Myometrial cell (primary cell): Measurements from ENCODE around the gene OR52I2. TPM values are rescaled to one million over a fixed set of nuclear protein-coding genes. Genes with fewer than 3 reads are reported as not detected.

Experiments
- total RNA-seq: library from RNA; depleted of rRNA; stranded (reverse); fragments of >200 nt; gene quantifications from 2 replicates; pipeline ENCODE4 v1.2.3, GENCODE V29; 2015

OR52I2 gene
- not detected in 2 replicates for total RNA-seq

DNA sequence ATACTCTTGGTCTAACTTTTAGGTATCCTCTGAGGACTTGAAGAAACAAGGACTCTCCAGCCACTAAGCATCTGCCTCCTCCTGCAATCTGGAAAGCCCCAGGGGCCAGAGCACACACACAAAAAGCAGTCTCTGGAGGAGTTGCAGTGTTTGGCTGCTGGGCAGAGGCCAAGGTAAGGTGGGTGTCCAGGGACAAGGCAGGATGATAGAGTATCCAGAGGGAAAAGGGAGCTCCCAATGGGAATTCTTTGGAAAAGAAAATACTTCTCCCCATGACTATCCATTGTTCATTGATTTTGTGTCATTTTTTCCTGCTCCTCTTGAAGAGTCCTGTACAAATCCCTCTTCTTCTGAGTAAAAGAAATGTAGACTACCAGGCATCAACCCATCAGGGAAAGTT, at the start of gene OR52I2:
Gene OR52I2 (plus strand): TSS at position 301 of the 400 bp plus-strand sequence.

DNA sequence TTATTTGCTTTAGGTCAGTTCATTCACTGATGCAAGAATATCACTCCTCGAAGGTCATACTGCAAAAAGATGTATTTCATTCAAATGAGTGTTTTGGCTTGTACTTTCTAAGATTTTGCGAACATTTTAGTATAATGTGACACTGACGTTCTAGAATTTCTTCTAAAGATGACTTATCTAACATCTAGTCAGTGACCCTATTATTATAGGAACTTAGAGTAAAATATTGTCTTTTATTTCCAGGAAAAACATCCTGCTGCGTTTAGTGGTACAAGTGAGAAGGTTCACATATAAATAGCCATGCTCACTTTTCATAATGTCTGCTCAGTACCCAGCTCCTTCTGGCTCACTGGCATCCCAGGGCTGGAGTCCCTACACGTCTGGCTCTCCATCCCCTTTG, 36.7 kb upstream of the OR52I2 start, which contains the start of gene OR52M1:
Gene OR52M1 (plus strand): TSS at position 301 of the 400 bp plus-strand sequence. CDS start 0 bp downstream, at position 301.

DNA sequence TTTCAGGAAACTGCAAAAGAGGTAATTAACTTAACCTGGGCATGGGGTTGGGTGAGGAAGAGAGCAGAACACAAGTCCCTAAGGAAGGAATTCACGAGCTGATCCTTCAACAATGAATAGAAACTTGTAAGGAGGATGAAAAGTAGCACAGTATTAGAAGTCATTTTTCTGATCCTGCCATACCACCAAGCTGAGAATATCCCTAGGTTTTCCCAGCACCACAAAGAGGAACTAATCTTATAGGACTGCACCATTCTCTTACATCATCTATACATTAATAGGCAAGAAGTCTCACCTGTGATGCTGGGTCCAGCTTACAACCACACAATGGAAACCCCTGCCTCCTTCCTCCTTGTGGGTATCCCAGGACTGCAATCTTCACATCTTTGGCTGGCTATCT, 12.2 kb downstream of the OR52I2 start, which contains the start of gene OR52I1:
Gene OR52I1 (plus strand): TSS at position 301 of the 400 bp plus-strand sequence. CDS start 0 bp downstream, at position 301.

DNA sequence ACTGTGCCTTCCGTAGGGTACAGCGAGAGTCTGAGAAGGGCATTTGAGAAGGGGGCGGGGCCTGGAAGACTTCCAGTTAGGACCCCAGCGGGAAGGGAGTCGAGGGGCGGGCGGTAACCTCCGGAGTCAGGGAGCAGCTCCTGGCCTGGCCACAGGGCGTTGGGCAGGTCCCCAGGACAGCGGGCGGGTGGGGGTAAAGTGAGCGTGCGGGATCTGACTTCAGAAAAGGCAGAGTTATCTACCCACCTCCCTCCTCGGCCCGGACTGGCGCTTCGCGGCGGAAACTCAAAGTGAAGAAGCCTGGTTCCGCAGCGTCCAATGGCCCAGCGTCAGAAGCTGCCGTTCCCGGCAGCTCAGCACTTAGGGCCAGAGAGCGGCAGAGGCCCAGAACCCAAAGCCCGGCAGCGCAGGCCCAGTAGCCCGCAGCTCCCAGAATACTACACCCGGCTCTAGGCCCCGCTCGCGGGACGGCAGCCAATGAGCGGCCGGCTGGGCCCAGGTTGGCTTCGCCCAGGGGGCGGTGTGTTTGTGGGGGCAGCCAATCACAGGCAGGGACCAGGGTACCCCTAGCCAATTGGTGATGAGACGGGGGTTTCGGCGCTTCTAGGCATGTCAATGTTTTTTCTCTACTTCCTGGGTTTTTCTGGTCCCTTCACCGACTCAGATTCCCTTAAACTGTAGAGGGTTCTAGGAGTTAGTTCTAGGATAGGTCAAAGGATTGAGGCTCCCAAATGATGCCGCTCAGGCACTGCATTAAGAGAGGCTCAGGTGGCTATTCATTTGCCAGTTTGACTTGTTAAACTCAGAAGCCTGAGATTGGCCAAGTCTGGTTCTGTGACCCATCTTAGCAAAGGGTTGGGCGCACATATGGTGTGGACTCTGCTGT, 26.5 kb downstream of the OR52I2 start, which contains the start of gene TRIM68:
Gene TRIM68 (minus strand): TSS at position 451 of the 886 bp plus-strand sequence. CDS start 2,727 bp downstream, outside the sequence.

DNA sequence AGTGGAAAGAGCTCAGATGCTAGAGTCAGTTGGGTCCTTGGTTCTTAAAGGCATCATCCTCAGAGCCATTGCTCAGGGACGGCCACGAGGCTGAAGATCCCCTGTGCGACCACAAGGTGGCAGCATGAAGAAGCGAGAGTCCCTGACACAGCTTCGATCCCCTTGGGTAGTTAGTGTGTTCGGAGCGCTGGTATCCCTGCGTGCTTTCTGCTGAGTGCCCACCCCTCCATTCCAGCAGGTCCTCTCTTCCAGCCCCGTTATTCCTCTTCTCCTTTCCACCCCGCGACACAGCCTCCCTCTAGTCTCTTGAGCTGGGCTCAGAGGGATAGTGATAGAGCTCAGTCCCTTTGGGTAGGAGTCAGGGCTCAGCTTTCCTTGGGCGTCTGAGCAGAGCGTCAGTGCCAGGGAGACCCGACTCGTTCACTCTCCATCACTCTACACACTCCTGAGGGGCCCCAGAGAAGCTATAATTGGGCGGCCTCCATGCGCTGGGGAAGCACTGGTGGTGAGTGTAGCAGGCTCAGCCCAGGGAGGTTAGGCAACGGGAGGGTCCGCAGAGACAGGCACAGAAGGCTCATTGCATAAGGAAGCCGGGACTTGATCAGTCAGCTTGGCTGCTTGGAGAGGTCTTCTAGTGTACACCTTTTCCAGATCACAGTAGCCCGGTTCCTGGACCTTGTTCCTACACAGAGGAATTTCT, 55.6 kb downstream of the OR52I2 start, which contains the start of gene OR51D1:
Gene OR51D1 (plus strand): TSS at position 516 of the 700 bp plus-strand sequence. CDS start 2,314 bp downstream, outside the sequence.

Other genes with a start within 250 kb of the OR52I2 start
- not detected in 2 replicates for gene OR52B4, start 213.4 kb upstream of the OR52I2 start, total RNA-seq
- 11.5 and 18.4 TPM in 2 replicates for gene TRIM21, start 188.0 kb upstream of the OR52I2 start, total RNA-seq
- not detected in 2 replicates for gene OR52K2, start 132.4 kb upstream of the OR52I2 start, total RNA-seq
- gene OR52K1, start 99.1 kb upstream of the OR52I2 start, total RNA-seq: not detected in 2 replicates
- gene OR52M1, start 36.6 kb upstream of the OR52I2 start, total RNA-seq: not detected in 2 replicates
- gene OR52I1, start 12.3 kb downstream of the OR52I2 start, total RNA-seq: not detected in 2 replicates
- gene TRIM68, start 26.5 kb downstream of the OR52I2 start, total RNA-seq: 10.1 and 13.3 TPM in 2 replicates
- gene OR51D1, start 55.7 kb downstream of the OR52I2 start, total RNA-seq: not detected in 2 replicates
- gene OR51E1, start 62.2 kb downstream of the OR52I2 start, total RNA-seq: not detected in 2 replicates
- under 0.01 TPM in 1 of 2 replicates, not detected in the other for gene OR51E2, start 116.1 kb downstream of the OR52I2 start, total RNA-seq
- not detected in 2 replicates for gene MMP26, start 123.0 kb downstream of the OR52I2 start, total RNA-seq
- not detected in 2 replicates for gene OR51F1, start 188.2 kb downstream of the OR52I2 start, total RNA-seq
- gene OR52R1, start 222.6 kb downstream of the OR52I2 start, total RNA-seq: not detected in 2 replicates
- not detected in 2 replicates for gene OR51F2, start 239.6 kb downstream of the OR52I2 start, total RNA-seq